OCI-LY1 (cell line): ENCODE data around the gene KIF16B.

Experiments used
- H2AFZ ChIP-seq: fragments of 200-600 bp; sonication (generic), shearing (Covaris generic); 2 replicates; pipeline ENCODE4 v1.6.0; 2014; ENCODE audit warnings: antibody characterized with exemption, mild to moderate bottlenecking, low read length
- H3F3A ChIP-seq: fragments of 200-600 bp; sonication (generic), shearing (Covaris generic); 2 replicates; pipeline ENCODE4 v1.6.0; 2014; ENCODE audit warnings: mild to moderate bottlenecking, antibody characterized with exemption, low read length, moderate library complexity; ENCODE audit not compliant: insufficient read depth
- H3K27ac ChIP-seq: fragments of 200-600 bp; sonication (generic); 2 replicates; pipeline ENCODE4 v1.5.1; 2014; ENCODE audit warnings: low read length, mixed run types, mild to moderate bottlenecking, low read depth; ENCODE audit not compliant: poor library complexity, severe bottlenecking
- H3K27me3 ChIP-seq: fragments of 200-600 bp; sonication (generic); 2 replicates; pipeline ENCODE4 v1.6.0; 2014; ENCODE audit warnings: antibody characterized with exemption, mild to moderate bottlenecking, low read length, moderate library complexity; ENCODE audit not compliant: insufficient read depth
- H3K36me3 ChIP-seq: fragments of 200-600 bp; sonication (generic); 2 replicates; pipeline ENCODE4 v1.6.1; 2014; ENCODE audit warnings: mild to moderate bottlenecking, antibody characterized with exemption, low read length, moderate library complexity, mixed read lengths; ENCODE audit not compliant: insufficient read depth
- H3K4me1 ChIP-seq: fragments of 200-600 bp; sonication (generic); 2 replicates; pipeline ENCODE4 v1.5.1; 2014; ENCODE audit warnings: mild to moderate bottlenecking, low read length, moderate library complexity; ENCODE audit not compliant: insufficient read depth, severe bottlenecking
- H3K4me2 ChIP-seq: fragments of 200-600 bp; sonication (generic), shearing (Covaris generic); 2 replicates; pipeline ENCODE4 v1.6.1; 2014; ENCODE audit warnings: low read length
- H3K4me3 ChIP-seq: fragments of 200-600 bp; sonication (generic); 2 replicates; pipeline ENCODE4 v1.5.1; 2014; ENCODE audit warnings: low read length, low read depth, mild to moderate bottlenecking, mixed read lengths; ENCODE audit not compliant: poor library complexity, severe bottlenecking
- H3K79me2 ChIP-seq: fragments of 200-600 bp; shearing (Covaris generic); 2 replicates; pipeline ENCODE4 v1.6.1; 2016; ENCODE audit warnings: mixed run types, low read length, mixed read lengths; ENCODE audit not compliant: insufficient read depth
- H3K9ac ChIP-seq: fragments of 200-600 bp; sonication (generic), shearing (Covaris generic); 2 replicates; pipeline ENCODE4 v1.6.1; 2014; ENCODE audit warnings: mild to moderate bottlenecking, low read length, mixed read lengths
- H3K9me2 ChIP-seq: fragments of 200-600 bp; sonication (generic), shearing (Covaris generic); 2 replicates; pipeline ENCODE4 v1.6.1; 2014; ENCODE audit warnings: low read depth, mild to moderate bottlenecking, low read length, mixed read lengths
- H3K9me3 ChIP-seq: fragments of 200-600 bp; shearing (Covaris generic); 2 replicates; pipeline ENCODE4 v1.6.1; 2014; ENCODE audit warnings: low read length, mixed read lengths
- H4K20me1 ChIP-seq: fragments of 200-600 bp; sonication (generic), shearing (Covaris generic); 2 replicates; pipeline ENCODE4 v1.6.0; 2016; ENCODE audit warnings: mild to moderate bottlenecking, low read length; ENCODE audit not compliant: insufficient read depth
- EZH2 ChIP-seq: fragments of 200-600 bp; sonication (generic), shearing (Covaris generic); IDR thresholded peaks from 2 replicates; pipeline ENCODE4 v1.8.0; 2017; ENCODE audit warnings: borderline replicate concordance, mixed run types, mild to moderate bottlenecking, antibody characterized with exemption, low read length, moderate library complexity, mixed read lengths
- TF ChIP-seq, protein P1 (sequence below): fragments of 200-600 bp; sonication (generic), shearing (Covaris generic); IDR thresholded peaks from 2 replicates; pipeline ENCODE4 v1.5.1; 2017; ENCODE audit warnings: mild to moderate bottlenecking, antibody characterized with exemption, low read length, moderate library complexity, mixed read lengths

KIF16B gene

DNA sequence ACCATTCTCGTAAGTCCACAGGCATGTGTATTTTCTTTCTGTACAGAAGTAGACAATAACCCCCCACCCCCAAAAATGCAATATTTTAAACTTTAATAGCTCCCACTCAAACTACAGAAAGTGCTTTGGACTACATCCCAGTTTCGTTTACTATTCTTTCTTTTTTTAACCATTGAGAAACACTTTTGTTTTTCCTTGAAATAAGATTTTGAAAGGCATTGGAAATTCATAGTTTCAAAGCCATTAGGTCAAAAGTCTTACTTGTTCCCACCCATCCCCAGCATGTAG is 140.0 kb downstream of the KIF16B start:
- H3K79me2 ChIP-seq = no peaks in the 10 kb centered on the region
- no peaks in the 10 kb centered on the region for H3K9me3 ChIP-seq
- TF ChIP-seq, protein P1, sequence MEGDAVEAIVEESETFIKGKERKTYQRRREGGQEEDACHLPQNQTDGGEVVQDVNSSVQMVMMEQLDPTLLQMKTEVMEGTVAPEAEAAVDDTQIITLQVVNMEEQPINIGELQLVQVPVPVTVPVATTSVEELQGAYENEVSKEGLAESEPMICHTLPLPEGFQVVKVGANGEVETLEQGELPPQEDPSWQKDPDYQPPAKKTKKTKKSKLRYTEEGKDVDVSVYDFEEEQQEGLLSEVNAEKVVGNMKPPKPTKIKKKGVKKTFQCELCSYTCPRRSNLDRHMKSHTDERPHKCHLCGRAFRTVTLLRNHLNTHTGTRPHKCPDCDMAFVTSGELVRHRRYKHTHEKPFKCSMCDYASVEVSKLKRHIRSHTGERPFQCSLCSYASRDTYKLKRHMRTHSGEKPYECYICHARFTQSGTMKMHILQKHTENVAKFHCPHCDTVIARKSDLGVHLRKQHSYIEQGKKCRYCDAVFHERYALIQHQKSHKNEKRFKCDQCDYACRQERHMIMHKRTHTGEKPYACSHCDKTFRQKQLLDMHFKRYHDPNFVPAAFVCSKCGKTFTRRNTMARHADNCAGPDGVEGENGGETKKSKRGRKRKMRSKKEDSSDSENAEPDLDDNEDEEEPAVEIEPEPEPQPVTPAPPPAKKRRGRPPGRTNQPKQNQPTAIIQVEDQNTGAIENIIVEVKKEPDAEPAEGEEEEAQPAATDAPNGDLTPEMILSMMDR = no peak
- no peak for TF ChIP-seq EZH2
- H3K36me3 ChIP-seq = no peaks in the 10 kb centered on the region
- no peaks in the 10 kb centered on the region for H4K20me1 ChIP-seq
- no peak overlapping the region for H3K4me2 ChIP-seq
- H3K9me2 ChIP-seq = no peaks in the 10 kb centered on the region
- H2AFZ ChIP-seq = no peak overlapping the region
- H3K9ac ChIP-seq = no peak overlapping the region
- peaks cover 5% of the 10 kb centered on the region for H3K4me1 ChIP-seq
- H3K4me3 ChIP-seq = no peak overlapping the region
- H3K27me3 ChIP-seq = no peaks in the 10 kb centered on the region
- no peak overlapping the region for H3K27ac ChIP-seq
- H3F3A ChIP-seq = no peaks in the 10 kb centered on the region

DNA sequence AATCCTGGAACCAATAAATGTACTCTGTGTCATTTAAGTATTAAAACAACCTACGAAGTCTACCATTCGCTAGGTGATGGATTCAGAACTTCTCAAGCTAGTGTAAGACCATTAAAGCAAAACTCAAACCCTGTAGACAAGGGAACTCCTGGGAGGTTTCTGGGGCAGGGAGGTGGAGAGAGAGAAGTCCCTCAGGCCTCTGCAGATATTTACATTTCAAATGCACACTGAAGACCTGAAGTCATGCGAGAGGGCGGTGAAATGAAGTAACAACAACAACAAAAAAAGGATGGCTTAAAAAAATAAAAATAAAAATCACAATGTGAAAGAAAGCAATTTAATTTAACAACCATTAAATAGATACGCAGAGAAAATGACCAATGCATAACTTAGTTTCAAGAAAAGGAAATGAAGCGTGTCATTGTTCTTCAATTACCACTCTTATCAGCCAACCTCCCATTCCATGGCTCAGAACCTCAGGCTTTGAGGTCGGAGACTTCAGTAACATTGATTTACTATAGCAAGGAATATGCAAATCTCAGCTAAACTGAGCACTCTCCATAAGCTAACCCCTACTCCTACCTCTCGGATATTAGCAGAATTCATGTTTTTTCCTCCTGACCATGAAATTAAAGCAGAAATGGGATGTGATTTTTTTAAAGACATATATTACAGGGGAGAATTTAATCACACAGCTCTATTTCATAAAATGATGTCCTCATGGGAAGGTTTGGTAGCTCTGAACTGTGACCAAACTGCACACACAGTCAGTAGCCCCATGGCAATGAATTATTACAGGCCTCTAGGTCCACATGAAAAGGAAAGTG is 140.6 kb downstream of the KIF16B start:
- H3K27me3 ChIP-seq = no peaks in the 10 kb centered on the region
- H3K9me3 ChIP-seq = no peaks in the 10 kb centered on the region
- no peak overlapping the region for H2AFZ ChIP-seq
- no peak overlapping the region for H3K9ac ChIP-seq
- H3K4me1 ChIP-seq = peaks cover 5% of the 10 kb centered on the region
- no peak overlapping the region for H3K27ac ChIP-seq
- no peak overlapping the region for H3K4me3 ChIP-seq
- H3F3A ChIP-seq = no peaks in the 10 kb centered on the region
- H4K20me1 ChIP-seq = no peaks in the 10 kb centered on the region
- H3K36me3 ChIP-seq = no peaks in the 10 kb centered on the region
- H3K9me2 ChIP-seq = no peaks in the 10 kb centered on the region
- no peaks in the 10 kb centered on the region for H3K79me2 ChIP-seq
- no peak for TF ChIP-seq EZH2
- TF ChIP-seq, protein P1 = no peak
- no peak overlapping the region for H3K4me2 ChIP-seq

DNA sequence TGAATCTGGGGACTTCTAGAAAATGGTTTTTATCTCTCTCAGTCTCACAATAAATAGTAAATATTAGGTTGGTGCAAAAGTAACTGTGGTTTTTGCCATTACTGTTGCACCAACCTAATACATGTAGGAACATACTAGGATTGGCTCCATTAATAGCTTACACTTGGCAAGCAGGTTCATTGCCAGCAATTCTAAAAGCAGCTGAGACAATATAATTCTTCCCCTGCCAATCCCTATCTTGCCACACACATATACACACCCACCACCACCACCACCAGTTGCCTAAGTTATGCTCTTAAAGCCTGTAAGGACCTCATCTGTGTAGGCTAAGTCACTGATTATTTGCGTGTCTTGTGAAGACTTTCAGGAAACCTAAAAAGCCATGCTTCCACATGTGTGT is 145.1 kb downstream of the KIF16B start:
- Histone ChIP-seq H3K9ac (no peak overlapping the region), H2AFZ (no peak overlapping the region), H3K9me3 (no peaks in the 10 kb centered on the region), H3K27me3 (no peaks in the 10 kb centered on the region), H3K4me3 (no peak overlapping the region), H3K27ac (no peak overlapping the region), H3K9me2 (no peaks in the 10 kb centered on the region), H3K79me2 (no peaks in the 10 kb centered on the region), H3K4me1 (no peaks in the 10 kb centered on the region), H3K36me3 (peaks cover 21% of the 10 kb centered on the region; the same call in 1 of the 2 replicates), H3F3A (no peaks in the 10 kb centered on the region), H4K20me1 (no peaks in the 10 kb centered on the region), H3K4me2 (no peak overlapping the region)
- TF ChIP-seq, protein P1 = no peak
- TF ChIP-seq EZH2 = no peak
